H1 (cell line): Measurements from ENCODE around the gene MMP15. TPM values are rescaled to one million over a fixed set of nuclear protein-coding genes. Genes with fewer than 3 reads are reported as not detected.

Experiments used
- BCL11A ChIP-seq, 2 experiments: IDR thresholded peaks; one replicate each; pipeline ENCODE4 v1.6.1; 2011; ENCODE audit warnings: low read depth in 2 of 2, low read length in 2 of 2, mild to moderate bottlenecking in 2 of 2
- HDAC2 ChIP-seq, 2 experiments: fragments of 300-600 bp in 1 of 2; sonication (generic) in 1 of 2; IDR thresholded peaks; 2 replicates each; pipeline ENCODE4 v1.6.1; 2011 to 2012; ENCODE audit warnings: low read depth in 2 of 2, low read length in 2 of 2, mild to moderate bottlenecking in 2 of 2, moderate library complexity in 2 of 2, borderline replicate concordance in 1 of 2, inconsistent platforms in 1 of 2
- RXRA ChIP-seq: IDR thresholded peaks from 2 replicates; pipeline ENCODE4 v1.6.1; 2011; ENCODE audit warnings: low read depth, mild to moderate bottlenecking, low read length, moderate library complexity; ENCODE audit not compliant: insufficient read depth
- SIX5 ChIP-seq: IDR thresholded peaks from 2 replicates; pipeline ENCODE4 v1.6.1; 2011; ENCODE audit warnings: mild to moderate bottlenecking, low read depth, low read length
- SP2 ChIP-seq: IDR thresholded peaks from 2 replicates; pipeline ENCODE4 v1.6.1; 2012; ENCODE audit warnings: mild to moderate bottlenecking, low read length, inconsistent platforms
- TAF1 ChIP-seq: IDR thresholded peaks from 2 replicates; pipeline ENCODE4 v1.6.1; 2011; ENCODE audit warnings: mild to moderate bottlenecking, low read depth, low read length
- ZNF274 ChIP-seq: IDR thresholded peaks from 2 replicates; pipeline ENCODE4 v1.7.0; 2012; ENCODE audit warnings: low read length, borderline replicate concordance; ENCODE audit errors: extremely low read depth
- polyA plus RNA-seq, 7 experiments: library from polyadenylated mRNA; depleted of rRNA in 3 of 7; stranded (reverse) in 5 of 7; unstranded in 2 of 7; fragments of >200 nt in 5 of 7; fragments of 200-250 nt in 2 of 7; gene quantifications; 1 replicate in 5 of 7; 2 replicates in 1 of 7; 4 replicates in 1 of 7; pipeline versions ENCODE4 v1.2.1 to v1.2.3, GENCODE V29; 2011 to 2013; ENCODE audit warnings: missing spikeins in 2 of 7, mixed read lengths in 2 of 7
- total RNA-seq: library from RNA; stranded (reverse); fragmentation: NEBNext Ultra II Directional; extraction: Animal tissue kit (Norgen Biotek cat#: 25700); gene quantifications from 2 replicates; pipeline ENCODE4 v1.2.1, GENCODE V29; 2021

MMP15 gene
- total and polyA plus RNA-seq, 2 of the 8 experiments (the other 6 are each of a cell fraction or from before 2014, with no cell fraction given) = 38.5 to 42.2 TPM

- no peak for TF ChIP-seq BCL11A (IDR thresholded peaks at IDR 0.05; ENCODE audit: low read depth in 2 of 2, low read length in 2 of 2)
- no peak for TF ChIP-seq HDAC2 (IDR thresholded peaks at IDR 0.05; ENCODE audit: borderline replicate concordance in 1 of 2, low read depth in 2 of 2, low read length in 2 of 2)
- TF ChIP-seq ZNF274 = no peak
- no peak for TF ChIP-seq TAF1
- TF ChIP-seq SP2 = no peak
- TF ChIP-seq RXRA = no peak
- no peak for TF ChIP-seq SIX5
- TF ChIP-seq, all 59 proteins: peak for 0
Measured at GRCh38 chr16:57979006-57979585, 46.5 kb upstream of the MMP15 start (continued).
